GM23248 (cell line): ENCODE data around the gene MAMDC2.

Experiments used
- EZH2 ChIP-seq: fragments of 200-600 bp; sonication (generic); IDR thresholded peaks from 2 replicates; pipeline ENCODE4 v1.6.1; 2018; ENCODE audit warnings: antibody characterized with exemption, mild to moderate bottlenecking; ENCODE audit not compliant: insufficient read depth, poor library complexity, severe bottlenecking
- EZH2phosphoT487 ChIP-seq: fragments of 200-600 bp; sonication (generic); IDR thresholded peaks from 2 replicates; pipeline ENCODE4 v1.6.1; 2018; ENCODE audit warnings: antibody characterized with exemption, moderate library complexity, mild to moderate bottlenecking, low read depth; ENCODE audit not compliant: insufficient read depth

- TF ChIP-seq EZH2: no peak
- TF ChIP-seq EZH2phosphoT487: no peak
Measured at GRCh38 chr9:70097187-70097586, 53.5 kb downstream of the MAMDC2 start.
